ENCODE measurements around the gene EHD4.

The EHD4 gene

GRCh38 chr15:41961595-41962202, 10.7 kb downstream of the EHD4 start:
- peaks cover 4% of the 10 kb centered on the region for H3K36me3 ChIP-seq (ENCODE audit: insufficient read depth, insufficient read length, low read length)
- H3K4me3 ChIP-seq (ENCODE audit: insufficient read length, low read depth) = no peak overlapping the region

GRCh38 chr15:41961001-41961518, 11.3 kb downstream of the EHD4 start:
- no peak for DNase-seq (ENCODE audit: low read depth, low spot score)
- Histone ChIP-seq H3K9ac (ENCODE audit: insufficient read length, low read depth) (no peak overlapping the region), H3K27me3 (ENCODE audit: insufficient read depth, insufficient read length) (no peaks in the 10 kb centered on the region), H3K36me3 (ENCODE audit: insufficient read depth, insufficient read length, low read length) (peaks cover 4% of the 10 kb centered on the region), H3K4me1 (ENCODE audit: insufficient read depth, insufficient read length) (peaks cover 2% of the 10 kb centered on the region), H3K4me3 (ENCODE audit: insufficient read length, low read depth) (no peak overlapping the region), H3K9me3 (ENCODE audit: insufficient read depth, low read length) (no peaks in the 10 kb centered on the region)
- TF ChIP-seq YY1 (IDR thresholded peaks at IDR 0.05; ENCODE audit: insufficient read depth, insufficient read length) = no peak
- TF ChIP-seq SUZ12 (IDR thresholded peaks at IDR 0.05; ENCODE audit: extremely low read depth, insufficient read depth, insufficient read length) = no peak
- TF ChIP-seq ZNF274 (IDR thresholded peaks at IDR 0.05; ENCODE audit: low read depth, low read length) = no peak

More at GRCh38 chr15:41961595-41962202, 10.7 kb downstream of the EHD4 start:
- no peak for DNase-seq (ENCODE audit: low read depth, low spot score)
- H3K27me3 ChIP-seq (ENCODE audit: insufficient read depth, insufficient read length) = no peaks in the 10 kb centered on the region
- TF ChIP-seq YY1 (IDR thresholded peaks at IDR 0.05; ENCODE audit: insufficient read depth, insufficient read length) = no peak
- no peak for TF ChIP-seq SUZ12 (IDR thresholded peaks at IDR 0.05; ENCODE audit: extremely low read depth, insufficient read depth, insufficient read length)
- no peak for TF ChIP-seq ZNF274 (IDR thresholded peaks at IDR 0.05; ENCODE audit: low read depth, low read length)
- H3K9me3 ChIP-seq (ENCODE audit: insufficient read depth, low read length) = no peaks in the 10 kb centered on the region
- H3K9ac ChIP-seq (ENCODE audit: insufficient read length, low read depth) = no peak overlapping the region
- peaks cover 2% of the 10 kb centered on the region for H3K4me1 ChIP-seq (ENCODE audit: insufficient read depth, insufficient read length)

- no peak for DNase-seq (ENCODE audit: low read depth, low spot score)
Measured at GRCh38 chr15:41958002-41958420, 14.3 kb downstream of the EHD4 start.

GRCh38 chr15:41957021-41957897, 15.1 kb downstream of the EHD4 start:
- H3K27me3 ChIP-seq (ENCODE audit: insufficient read depth, insufficient read length) = no peaks in the 10 kb centered on the region
- peaks cover 20% of the 10 kb centered on the region for H3K36me3 ChIP-seq (ENCODE audit: insufficient read depth, insufficient read length, low read length)
- H3K4me1 ChIP-seq (ENCODE audit: insufficient read depth, insufficient read length) = peaks cover 2% of the 10 kb centered on the region
- no peak overlapping the region for H3K4me3 ChIP-seq (ENCODE audit: insufficient read length, low read depth)
- no peaks in the 10 kb centered on the region for H3K9me3 ChIP-seq (ENCODE audit: insufficient read depth, low read length)
- no peak overlapping the region for H3K9ac ChIP-seq (ENCODE audit: insufficient read length, low read depth)
- TF ChIP-seq ZNF274 (IDR thresholded peaks at IDR 0.05; ENCODE audit: low read depth, low read length) (no peak), SUZ12 (IDR thresholded peaks at IDR 0.05; ENCODE audit: extremely low read depth, insufficient read depth, insufficient read length) (no peak), YY1 (IDR thresholded peaks at IDR 0.05; ENCODE audit: insufficient read depth, insufficient read length) (no peak)
- no peak for DNase-seq (ENCODE audit: low read depth, low spot score)

More at GRCh38 chr15:41958002-41958420, 14.3 kb downstream of the EHD4 start:
- no peak for TF ChIP-seq ZNF274 (IDR thresholded peaks at IDR 0.05; ENCODE audit: low read depth, low read length)
- Histone ChIP-seq H3K9ac (ENCODE audit: insufficient read length, low read depth) (no peak overlapping the region), H3K9me3 (ENCODE audit: insufficient read depth, low read length) (no peaks in the 10 kb centered on the region), H3K36me3 (ENCODE audit: insufficient read depth, insufficient read length, low read length) (peaks cover 16% of the 10 kb centered on the region), H3K4me3 (ENCODE audit: insufficient read length, low read depth) (no peak overlapping the region), H3K4me1 (ENCODE audit: insufficient read depth, insufficient read length) (peaks cover 2% of the 10 kb centered on the region), H3K27me3 (ENCODE audit: insufficient read depth, insufficient read length) (no peaks in the 10 kb centered on the region)

- Histone ChIP-seq H3K27me3 (ENCODE audit: insufficient read depth, insufficient read length) (no peaks in the 10 kb centered on the region), H3K9me3 (ENCODE audit: insufficient read depth, low read length) (no peaks in the 10 kb centered on the region), H3K4me1 (ENCODE audit: insufficient read depth, insufficient read length) (peaks cover 2% of the 10 kb centered on the region), H3K9ac (ENCODE audit: insufficient read length, low read depth) (no peak overlapping the region), H3K4me3 (ENCODE audit: insufficient read length, low read depth) (no peak overlapping the region), H3K36me3 (ENCODE audit: insufficient read depth, insufficient read length, low read length) (peaks cover 31% of the 10 kb centered on the region)
- TF ChIP-seq YY1 (IDR thresholded peaks at IDR 0.05; ENCODE audit: insufficient read depth, insufficient read length) (no peak), ZNF274 (IDR thresholded peaks at IDR 0.05; ENCODE audit: low read depth, low read length) (no peak), SUZ12 (IDR thresholded peaks at IDR 0.05; ENCODE audit: extremely low read depth, insufficient read depth, insufficient read length) (no peak)
- DNase-seq (ENCODE audit: low read depth, low spot score) = no peak
Measured at GRCh38 chr15:41955807-41956525, 16.4 kb downstream of the EHD4 start.

- Histone ChIP-seq H3K4me1 (ENCODE audit: insufficient read depth, insufficient read length) (peaks cover 8% of the 10 kb centered on the region), H3K9ac (ENCODE audit: insufficient read length, low read depth) (no peak overlapping the region), H3K4me3 (ENCODE audit: insufficient read length, low read depth) (no peak overlapping the region), H3K27me3 (ENCODE audit: insufficient read depth, insufficient read length) (no peaks in the 10 kb centered on the region), H3K9me3 (ENCODE audit: insufficient read depth, low read length) (no peaks in the 10 kb centered on the region), H3K36me3 (ENCODE audit: insufficient read depth, insufficient read length, low read length) (peaks cover 39% of the 10 kb centered on the region)
- no peak for DNase-seq (ENCODE audit: low read depth, low spot score)
- TF ChIP-seq SUZ12 (IDR thresholded peaks at IDR 0.05; ENCODE audit: extremely low read depth, insufficient read depth, insufficient read length) = no peak
- no peak for TF ChIP-seq YY1 (IDR thresholded peaks at IDR 0.05; ENCODE audit: insufficient read depth, insufficient read length)
- no peak for TF ChIP-seq ZNF274 (IDR thresholded peaks at IDR 0.05; ENCODE audit: low read depth, low read length)
Measured at GRCh38 chr15:41955100-41955499, 17.3 kb downstream of the EHD4 start.
